HG03457 (cell line): ENCODE data around the gene CFAP251.

Source experiments
- ATAC-seq: cut with Tn5 transposase; IDR thresholded peaks from one replicate; pipeline ENCODE4 v1.9.1; 2021; ENCODE audit warnings: moderate number of reproducible peaks; ENCODE audit not compliant: unreplicated experiment

The CFAP251 gene

DNA sequence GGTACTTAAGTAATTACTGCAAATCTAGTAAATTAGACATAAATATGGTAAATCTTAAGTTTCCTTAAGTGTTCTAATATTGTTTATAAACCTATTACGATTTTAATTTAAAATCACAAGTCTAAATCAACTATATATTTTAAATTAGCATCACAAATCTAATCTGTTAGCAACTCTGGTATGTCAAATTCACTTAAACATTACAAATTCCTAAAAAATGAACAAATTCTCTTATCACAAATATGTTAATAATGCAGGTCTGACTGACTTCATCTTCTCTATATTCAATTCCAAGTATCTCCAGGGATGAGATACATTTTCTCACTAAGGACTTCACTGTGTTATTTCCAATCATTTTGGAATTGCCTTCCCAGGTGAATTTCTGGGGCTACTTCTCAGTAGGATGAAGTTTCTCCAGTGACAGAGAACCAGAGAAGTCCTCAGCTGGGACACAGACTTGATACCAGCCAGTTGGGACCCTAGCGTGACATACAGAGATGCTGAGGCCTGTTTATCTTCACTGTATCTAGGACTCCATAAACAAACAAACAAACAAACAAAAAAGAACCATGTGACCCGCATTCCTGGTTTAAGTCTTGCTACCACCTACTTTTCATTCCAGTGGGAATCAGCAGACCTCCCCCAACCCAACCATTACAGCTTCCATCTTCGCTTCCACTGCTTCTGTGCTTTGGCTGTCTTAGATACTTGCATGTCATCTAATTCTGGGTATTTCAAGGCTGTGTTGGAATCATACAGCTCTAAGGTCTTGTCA lies 21.8 kb downstream of the CFAP251 start:
- no peak for ATAC-seq

DNA sequence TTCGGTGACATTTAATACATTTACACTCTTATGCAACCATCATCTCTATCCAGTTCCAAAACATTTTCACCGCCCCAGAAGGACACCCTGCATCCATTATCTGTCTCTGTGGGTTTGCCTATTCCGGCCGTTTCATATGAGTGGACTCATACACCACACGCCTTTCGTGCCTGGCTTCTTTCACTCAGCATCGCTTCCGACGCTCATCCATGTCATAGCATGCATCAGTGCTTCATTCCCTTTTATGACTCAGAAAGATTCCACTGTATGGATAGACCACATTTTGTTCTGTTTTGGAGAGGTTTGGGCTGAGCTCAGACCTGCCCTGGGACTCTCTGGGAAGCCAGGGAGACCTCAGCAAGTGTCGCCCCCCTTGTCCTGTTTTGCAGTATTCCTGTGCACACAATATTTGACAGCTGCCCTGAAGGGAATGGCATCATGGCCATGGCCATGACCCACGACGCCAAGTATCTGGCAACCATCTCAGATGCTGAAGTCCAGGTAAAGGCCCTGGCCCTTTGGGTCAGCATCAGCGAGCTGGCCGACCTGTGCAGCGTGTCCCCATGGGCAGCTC lies 23.8 kb downstream of the CFAP251 start:
- no peak for ATAC-seq

DNA sequence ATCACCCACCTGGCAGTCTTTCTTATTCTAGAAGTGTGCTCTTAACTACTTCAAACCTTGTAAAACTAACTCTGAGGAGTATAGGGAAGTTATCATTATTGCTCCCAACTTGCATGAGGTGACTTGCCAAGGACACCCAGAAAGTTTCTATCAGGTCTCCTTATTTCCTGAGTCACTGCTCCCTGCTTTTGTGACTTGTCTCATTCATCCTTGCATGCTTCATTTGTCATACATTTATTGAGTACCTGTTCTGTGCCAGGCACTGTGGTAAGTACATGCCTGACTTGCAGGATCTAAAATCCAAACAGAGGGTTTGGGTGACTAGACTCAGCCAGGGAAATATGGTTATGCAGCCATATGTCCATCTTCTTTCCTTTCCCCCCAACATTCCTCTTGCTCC lies 25.5 kb downstream of the CFAP251 start:
- ATAC-seq: no peak

DNA sequence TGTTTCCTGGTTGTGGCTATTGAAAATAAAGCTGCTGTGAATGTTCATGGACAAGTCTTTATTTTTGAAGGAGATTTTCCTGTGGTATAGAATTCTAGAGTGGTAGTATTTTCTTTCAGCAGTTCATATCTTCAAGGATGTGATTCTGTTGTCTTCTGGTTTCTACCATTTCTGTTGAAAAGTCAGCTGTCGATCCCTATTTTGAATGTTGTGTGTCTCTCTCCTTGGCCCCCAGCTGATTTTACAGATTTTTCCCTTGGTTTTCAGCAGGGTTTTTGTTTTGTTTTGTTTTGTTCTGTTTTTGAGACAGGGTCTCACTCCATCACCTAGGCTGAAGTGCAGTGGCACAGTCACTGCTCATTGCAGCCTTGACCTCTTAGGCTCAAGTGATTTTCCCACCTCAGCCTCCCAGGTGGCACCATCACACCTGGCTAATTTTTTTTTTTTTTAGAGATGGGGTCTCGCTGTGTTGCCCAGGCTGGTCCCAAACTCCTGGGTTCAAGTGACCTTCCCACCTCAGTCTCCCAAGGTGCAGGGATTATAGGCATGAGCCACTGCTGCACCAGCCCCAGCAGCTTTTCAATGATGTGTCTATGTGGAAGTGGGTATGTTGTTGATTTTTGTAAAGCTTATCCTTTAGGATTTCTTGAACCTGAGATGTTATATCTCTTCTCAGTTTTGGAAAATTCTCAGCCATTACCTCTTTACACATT lies 28.1 kb downstream of the CFAP251 start:
- ATAC-seq: no peak

DNA sequence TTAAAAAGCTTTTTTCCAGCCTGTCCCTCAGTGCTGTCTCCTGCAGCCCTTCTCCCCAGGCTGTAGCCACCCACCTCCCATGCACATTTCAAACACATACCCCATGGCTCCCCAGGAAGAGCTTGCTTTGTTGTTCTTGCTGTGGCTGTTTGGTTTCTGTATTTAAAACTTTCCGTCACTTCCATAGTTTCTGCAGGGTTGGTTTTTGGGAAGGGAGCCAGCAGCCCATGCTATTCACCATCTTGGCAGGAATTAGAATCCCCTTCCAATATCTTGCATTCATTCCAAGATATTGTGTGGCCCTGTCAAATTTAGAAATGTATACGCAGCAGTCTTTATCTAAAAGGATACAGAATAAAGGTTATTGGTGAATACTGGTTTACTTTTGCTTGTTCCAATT lies 29.6 kb downstream of the CFAP251 start:
- no peak for ATAC-seq

DNA sequence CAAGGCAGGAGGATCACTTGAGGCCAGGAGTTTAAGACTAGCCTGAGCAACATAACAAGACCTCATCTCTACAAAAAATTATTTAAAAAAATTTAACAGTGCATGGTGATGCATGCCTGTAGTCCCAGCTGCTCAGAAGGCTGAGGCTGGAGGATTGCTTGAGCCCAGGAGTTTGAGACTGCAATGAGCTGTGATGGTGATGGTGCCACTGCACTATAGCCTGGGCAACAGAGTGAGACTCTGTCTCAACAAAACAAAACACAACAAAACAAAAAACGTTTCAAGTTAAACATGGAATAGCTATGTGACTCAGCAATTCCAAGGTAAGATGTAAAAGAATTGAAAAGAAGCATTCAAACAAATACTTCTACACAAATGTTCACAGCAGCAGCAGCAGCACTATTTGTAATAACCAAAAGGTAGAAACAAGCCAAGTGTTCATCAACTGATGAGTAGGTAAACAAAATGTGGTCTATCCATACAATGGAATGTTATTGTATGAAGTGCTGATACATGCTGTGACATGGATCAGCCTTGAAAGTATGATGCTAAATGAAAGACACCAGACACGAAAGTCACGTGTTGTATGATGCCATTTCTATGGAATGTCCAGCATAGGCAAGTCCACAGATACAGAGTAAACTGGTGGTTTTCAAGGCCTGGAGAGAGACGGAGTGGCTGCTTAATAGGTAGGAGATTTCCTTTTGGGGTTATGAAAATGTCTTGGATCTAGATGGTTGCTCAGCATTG lies 31.4 kb downstream of the CFAP251 start:
- no peak for ATAC-seq

DNA sequence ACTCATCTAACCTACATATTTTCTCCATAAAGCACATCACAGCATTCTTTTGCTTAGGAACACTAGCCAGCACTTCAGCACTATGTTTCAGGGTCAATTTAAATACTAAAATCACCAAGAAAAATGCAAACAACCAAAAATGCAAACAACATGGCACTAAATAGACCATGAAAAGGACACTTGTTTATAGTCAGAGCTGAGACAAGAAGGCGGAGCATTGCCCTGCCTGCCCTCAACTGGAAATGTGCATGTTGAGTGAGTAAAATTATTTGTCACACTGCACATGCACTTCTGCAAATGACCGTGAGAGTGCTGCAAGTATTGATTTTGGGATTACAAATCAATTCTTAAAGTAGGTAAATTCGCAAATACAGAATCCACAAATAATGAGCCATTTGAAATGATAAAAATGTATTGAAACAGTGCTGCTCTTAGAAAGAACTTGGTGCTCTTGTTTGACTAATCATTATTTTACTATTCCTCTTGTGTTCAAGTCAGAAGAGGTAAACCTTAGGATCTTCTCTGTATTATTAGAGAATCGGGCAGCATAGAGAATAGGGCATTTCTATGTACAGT lies 34.8 kb downstream of the CFAP251 start:
- ATAC-seq: no peak

DNA sequence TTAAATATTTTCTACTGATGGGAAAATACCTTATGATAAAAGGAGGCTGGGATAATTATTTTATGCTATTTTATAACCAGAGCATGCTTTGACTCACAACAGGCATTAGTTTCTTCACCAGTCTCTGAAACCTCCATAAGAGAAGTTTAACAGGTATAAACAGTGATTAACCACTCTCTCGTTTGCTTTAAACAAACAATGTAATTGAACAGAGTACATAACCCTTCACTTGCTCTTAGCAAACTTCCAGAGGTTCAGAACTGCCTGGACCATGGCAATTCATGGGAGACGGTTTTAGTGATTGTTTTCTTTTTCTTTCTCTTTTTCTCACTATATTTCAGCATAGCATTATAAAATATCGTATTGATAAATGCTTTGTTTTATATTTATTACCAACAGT lies 35.3 kb downstream of the CFAP251 start:
- ATAC-seq: no peak

DNA sequence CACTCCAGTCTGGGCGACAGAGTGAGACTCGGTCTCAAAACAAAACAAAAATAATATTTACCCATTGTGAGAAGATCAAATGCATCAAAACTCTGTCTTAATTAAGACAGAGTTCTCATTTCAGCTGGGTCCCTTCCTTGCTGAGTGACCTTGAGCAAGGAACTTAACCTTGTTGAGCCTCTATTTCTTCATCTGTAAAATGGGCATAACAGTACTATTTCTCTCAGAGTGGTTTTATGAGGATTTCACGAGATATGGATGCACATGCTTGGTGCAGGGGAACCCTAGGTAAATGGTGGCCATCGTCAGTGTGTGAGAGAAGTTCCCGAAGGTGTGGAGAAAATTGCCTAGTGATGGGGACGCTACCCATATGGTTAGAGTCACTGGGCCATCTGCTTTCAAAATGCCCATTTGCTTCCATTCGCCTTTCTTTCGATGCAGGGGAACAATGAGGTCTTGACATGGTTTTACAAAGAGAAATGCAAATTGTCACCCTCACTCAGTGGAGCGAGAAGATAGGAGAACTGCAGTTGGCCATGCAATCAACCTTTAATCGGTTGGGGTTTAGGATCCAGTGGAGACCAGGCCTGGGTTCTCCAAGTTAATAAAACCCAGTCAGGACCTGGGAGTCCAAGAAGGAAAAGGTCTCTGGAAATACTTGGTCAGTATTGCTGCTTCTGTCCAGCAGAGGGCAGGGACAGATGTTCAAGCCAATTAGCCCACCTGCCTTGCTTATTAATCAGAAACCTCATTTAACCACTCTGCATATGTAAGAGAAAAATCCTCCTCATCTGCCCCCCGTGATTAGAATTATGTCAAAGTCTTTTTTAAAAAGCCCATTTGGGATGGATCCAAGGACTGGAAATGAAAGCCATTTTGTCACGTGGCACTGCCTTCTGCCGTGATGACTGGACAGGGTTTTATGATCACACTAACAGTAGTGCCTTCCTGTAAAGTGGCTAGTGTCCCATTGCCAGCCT lies 37.2 kb downstream of the CFAP251 start:
- no peak for ATAC-seq

DNA sequence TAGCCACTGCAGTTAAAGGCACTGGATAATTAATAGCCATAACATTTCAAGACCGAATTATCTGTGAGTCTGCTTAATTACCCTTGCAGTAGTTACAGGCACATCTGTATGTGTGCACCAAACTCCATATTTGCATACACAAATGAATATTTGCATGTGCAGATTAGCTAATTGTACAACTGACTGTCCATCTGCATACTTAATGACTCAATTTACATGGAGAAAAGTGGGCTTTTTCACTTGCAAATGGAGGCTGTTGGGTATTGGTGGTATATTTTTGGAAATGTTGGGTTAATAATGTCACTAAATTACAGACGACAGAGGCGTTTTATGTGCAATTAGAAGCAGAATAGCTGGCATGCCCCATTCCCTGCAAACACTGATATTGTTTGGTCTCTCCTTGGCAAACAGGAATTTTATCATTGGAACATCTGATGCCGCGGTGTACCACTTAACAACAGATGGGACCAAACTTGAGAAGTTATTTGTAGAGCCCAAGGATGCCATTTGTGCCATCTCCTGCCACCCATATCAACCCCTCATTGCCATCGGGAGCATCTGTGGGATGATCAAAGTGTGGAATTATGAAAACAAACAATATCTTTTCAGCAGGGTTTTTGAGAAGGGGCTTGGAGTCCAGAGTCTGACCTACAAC lies 39.6 kb downstream of the CFAP251 start:
- no peak for ATAC-seq

DNA sequence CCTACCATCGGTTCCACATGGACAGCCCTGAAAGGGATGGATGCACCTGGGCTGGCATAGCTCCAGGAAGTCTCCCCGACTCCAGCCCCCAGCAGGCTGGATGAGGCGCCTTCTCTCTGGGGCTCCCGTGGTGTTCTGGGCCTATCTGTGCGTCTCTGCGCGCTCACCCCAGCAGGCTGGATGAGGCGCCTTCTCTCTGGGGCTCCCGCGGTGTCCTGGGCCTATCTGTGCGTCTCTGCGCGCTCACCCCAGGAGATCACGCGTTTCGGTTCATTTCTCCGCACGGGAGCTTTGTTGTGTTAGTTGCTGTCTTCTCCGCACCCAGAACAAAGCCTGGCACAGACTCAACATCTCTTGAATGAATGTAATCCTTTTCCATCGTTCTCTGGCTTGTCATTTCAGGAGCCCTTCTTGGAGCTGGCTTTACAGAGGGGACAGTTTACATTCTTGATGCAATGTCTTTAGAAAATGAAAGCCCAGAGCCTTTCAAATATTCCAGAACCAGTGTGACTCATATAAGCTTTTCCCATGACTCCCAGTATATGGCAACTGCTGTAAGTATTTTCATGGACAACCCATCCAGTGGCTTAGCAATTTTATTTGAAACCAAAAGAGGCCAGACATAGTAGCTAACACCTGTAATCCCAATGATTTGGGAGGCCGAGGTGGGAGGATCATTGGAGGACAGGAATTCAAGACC lies 40.3 kb downstream of the CFAP251 start:
- no peak for ATAC-seq

DNA sequence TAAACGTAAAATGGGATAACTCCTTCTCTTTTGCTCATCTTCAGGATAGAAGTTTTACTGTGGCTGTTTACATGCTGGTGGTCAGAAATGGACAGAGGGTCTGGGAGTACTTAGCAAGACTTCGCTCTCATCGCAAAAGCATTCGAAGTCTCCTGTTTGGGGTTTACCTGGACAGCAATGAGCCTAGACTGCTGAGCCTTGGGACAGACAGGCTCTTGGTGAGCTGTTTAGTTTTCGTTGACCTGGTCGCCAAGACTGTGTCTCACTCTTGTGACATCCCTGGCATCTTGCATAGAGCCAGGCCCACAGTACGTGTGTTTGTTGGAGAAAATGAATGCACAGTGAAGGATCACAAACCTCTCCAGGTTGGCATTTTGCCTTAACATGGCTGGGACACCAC lies 42.1 kb downstream of the CFAP251 start:
- ATAC-seq: no peak

DNA sequence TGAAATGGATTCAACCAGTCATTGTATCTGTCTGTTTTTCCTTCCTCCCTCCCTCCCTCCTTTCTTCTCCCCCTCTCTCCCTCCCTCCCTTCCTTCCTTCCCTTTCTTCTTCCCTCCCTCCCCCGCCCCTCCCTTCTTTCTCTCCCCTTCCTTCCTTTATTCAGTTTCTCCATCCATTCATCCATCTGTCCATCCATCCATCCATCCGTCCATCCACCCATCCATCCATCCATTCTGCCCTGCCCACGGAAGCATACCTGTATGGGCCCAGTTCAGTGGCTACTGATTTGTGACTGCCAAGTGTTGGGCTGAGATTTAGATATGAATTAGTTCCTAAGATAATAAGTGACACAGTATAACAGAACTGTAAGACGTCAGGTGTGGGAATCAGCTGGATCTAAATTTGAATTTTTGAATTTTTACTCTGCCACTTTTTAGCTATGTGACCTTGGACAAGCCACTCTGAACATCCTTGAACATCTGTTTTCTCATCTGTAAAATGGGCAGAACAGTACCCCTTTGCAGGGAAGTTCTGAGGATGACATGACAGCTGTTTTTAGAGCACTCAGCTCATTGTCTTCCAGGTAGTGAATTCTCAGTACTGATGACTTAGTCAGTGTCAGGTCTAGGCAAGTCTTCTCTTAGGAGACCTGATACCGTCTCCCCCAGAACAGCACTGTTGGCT lies 42.9 kb downstream of the CFAP251 start:
- ATAC-seq: no peak

DNA sequence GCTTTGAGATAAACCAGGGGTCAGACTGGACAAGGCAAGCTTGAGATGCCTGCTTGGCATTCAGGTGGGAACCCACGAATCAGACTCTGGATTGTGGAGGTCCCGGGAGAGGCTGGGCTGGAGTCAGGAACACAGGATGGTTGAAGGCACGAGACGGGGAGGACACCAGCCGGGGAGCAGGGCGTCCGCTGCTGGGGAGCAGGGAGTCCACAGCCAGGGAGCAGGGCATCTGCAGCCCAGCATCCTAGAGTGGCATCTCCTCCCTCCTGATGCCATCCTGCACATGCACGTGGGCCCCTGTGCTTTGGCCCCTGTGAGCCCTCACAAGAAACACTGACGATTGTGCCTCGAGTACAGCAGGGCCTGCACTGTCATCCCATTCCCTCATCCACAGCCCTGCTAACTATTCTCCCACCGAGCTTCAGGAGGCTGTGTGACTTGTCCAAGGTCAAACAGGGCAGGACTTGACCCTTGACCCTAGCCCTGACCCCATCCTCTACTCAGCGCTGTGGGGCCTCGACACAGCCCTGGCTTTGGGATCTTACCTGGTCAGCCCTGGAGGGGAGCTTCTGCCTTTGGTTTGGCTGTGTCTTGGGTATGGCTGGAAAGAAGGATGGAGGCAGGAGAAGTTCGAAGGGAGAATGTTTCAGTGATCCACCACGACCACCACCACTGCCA lies 45.1 kb downstream of the CFAP251 start:
- no peak for ATAC-seq

DNA sequence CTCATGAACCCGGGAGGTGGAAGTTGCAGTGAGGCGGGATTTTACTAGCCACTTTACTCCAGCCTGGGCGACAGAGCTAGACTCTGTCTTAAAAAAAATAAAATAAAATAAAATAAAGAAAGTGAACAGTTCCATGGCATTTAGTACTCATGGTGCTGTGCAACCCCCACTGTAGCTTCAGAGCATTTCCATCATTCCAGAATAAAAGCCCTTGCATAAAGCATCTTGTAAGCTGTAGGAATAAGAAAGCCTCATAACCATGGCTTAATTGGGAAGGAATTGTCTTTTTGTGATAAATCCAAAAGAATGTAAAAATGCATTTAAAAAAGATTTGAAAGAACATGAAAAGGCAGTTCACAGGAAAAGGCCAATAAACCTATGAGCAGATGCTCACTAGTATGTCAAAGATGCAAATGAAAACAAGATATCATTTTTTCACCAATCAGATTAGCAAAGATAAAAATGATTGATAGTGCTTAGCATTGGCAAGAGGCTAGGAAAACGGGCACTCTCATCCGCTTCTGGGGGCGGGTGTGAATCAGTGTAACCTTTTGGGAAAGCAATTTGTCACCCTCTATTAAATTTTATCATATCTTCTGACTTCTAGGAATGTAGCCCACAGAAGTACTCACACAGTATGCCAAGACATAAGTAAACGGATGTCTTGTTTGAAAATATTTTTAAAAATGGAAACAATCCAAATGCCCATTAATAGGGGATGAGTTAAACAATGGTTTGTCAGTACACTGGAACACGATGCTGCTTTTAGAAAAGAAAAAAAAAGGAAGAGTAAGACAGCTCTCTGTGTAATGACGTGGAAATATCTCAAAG lies 46.6 kb downstream of the CFAP251 start:
- no peak for ATAC-seq

DNA sequence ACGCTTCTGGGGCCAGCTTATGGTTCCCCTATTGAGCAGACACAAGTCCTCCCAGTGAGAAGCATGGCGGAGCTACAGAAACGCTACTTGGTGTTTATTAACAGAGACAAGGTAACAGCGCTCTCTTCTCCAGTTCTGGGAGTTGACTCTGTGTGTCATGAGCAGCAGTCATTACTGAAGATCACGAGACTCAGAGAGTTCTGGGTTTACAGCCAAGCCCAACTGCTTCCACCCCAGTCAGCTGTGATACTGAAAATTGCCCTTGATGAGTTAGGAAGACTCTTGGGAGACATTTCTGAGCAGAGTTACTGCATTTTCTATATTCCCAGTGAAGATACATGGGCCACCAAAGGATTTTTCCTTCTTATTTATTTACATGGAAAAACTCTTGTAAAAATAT lies 48.6 kb downstream of the CFAP251 start:
- ATAC-seq: no peak

DNA sequence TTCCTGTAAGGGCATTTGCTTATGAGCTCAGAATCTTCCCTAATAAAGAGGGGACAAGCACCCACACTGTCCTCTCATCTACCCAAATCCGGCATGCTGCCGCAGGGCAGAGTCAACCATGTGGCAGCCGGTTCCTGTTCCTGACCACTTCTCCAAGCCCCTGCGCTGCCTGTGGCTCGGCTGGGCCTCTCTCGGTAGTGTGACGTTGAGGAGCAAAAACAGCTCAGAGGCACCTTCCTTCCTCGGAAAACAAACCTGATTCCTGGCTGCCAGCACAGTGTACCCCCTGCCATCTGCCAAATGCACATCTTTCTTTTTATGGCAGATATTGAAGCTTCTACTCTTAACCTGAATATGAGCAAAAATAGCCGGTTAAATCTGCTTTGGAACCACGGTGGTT lies 50.5 kb downstream of the CFAP251 start:
- ATAC-seq: no peak
